ENCODE measurements around the gene CRB3.

The CRB3 gene

GRCh38 chr19:6433165-6433564 lies 30.9 kb upstream of the CRB3 start:
- DNase-seq (ENCODE audit: low read depth in 2 of 2) = no peak

GRCh38 chr19:6433663-6434062 lies 30.4 kb upstream of the CRB3 start, which contains the start of gene SLC25A41:
Gene SLC25A41 (minus strand): TSS chr19:6433763. CDS start chr19:6433693, 70 bp downstream.
- DNase-seq (ENCODE audit: low read depth in 2 of 2) = no peak

- no peak for DNase-seq (ENCODE audit: low read depth in 2 of 2)
Measured at GRCh38 chr19:6439743-6440142, 24.3 kb upstream of the CRB3 start.

- no peak for DNase-seq (ENCODE audit: low read depth in 2 of 2)
Measured at GRCh38 chr19:6440905-6441304, 23.2 kb upstream of the CRB3 start.

- DNase-seq (ENCODE audit: low read depth in 2 of 2) = no peak
Measured at GRCh38 chr19:6442087-6442688, 21.9 kb upstream of the CRB3 start.

GRCh38 chr19:6443986-6444385 lies 20.1 kb upstream of the CRB3 start:
- no peak for DNase-seq (ENCODE audit: low read depth in 2 of 2)

- no peak for DNase-seq (ENCODE audit: low read depth in 2 of 2)
Measured at GRCh38 chr19:6446452-6446851, 17.6 kb upstream of the CRB3 start.

GRCh38 chr19:6448045-6448444 lies 16.0 kb upstream of the CRB3 start:
- DNase-seq (ENCODE audit: low read depth in 2 of 2) = no peak

GRCh38 chr19:6450166-6450565 lies 13.9 kb upstream of the CRB3 start:
- no peak for DNase-seq (ENCODE audit: low read depth in 2 of 2)

GRCh38 chr19:6451583-6452222 lies 12.4 kb upstream of the CRB3 start:
- no peak for DNase-seq (ENCODE audit: low read depth in 2 of 2)

GRCh38 chr19:6452223-6452614 lies 11.9 kb upstream of the CRB3 start:
- DNase-seq (ENCODE audit: low read depth in 2 of 2) = no peak

- DNase-seq (ENCODE audit: low read depth in 2 of 2) = no peak
Measured at GRCh38 chr19:6452899-6453298, 11.2 kb upstream of the CRB3 start.

GRCh38 chr19:6453951-6454565 lies 10.0 kb upstream of the CRB3 start:
- no peak for DNase-seq (ENCODE audit: low read depth in 2 of 2)

GRCh38 chr19:6455924-6456323 lies 8.1 kb upstream of the CRB3 start:
- no peak for DNase-seq (ENCODE audit: low read depth in 2 of 2)

- no peak for DNase-seq (ENCODE audit: low read depth in 2 of 2)
Measured at GRCh38 chr19:6457958-6458694, 5.9 kb upstream of the CRB3 start.

- no peak for DNase-seq (ENCODE audit: low read depth in 2 of 2)
Measured at GRCh38 chr19:6458695-6459261, 5.3 kb upstream of the CRB3 start.

GRCh38 chr19:6459262-6460098 lies 4.6 kb upstream of the CRB3 start, which contains the start of gene SLC25A23:
Gene SLC25A23 (minus strand): TSS chr19:6459792. CDS start chr19:6459628, 164 bp downstream.
- DNase-seq (ENCODE audit: low read depth in 2 of 2) = no peak

GRCh38 chr19:6460099-6460884 lies 3.8 kb upstream of the CRB3 start:
- DNase-seq (ENCODE audit: low read depth in 2 of 2) = peak; percentile 88 to 93

- no peak for DNase-seq (ENCODE audit: low read depth in 2 of 2)
Measured at GRCh38 chr19:6465006-6465405, 935 bp downstream of the CRB3 start.

GRCh38 chr19:6465663-6466062 lies 1.6 kb downstream of the CRB3 start:
- no peak for DNase-seq (ENCODE audit: low read depth in 2 of 2)
